NT2/D1 (cell line): Measurements from ENCODE around the gene DENND6B.
A peak's percentile ranks its signal among the peaks of the same experiment; 100 is the strongest.

Experiments used
- DNase-seq: peaks from one replicate; pipeline ENCODE4 v3.0.0-alpha.2; 2011; ENCODE audit warnings: low read depth, low spot score
- H3K27me3 ChIP-seq: 2 replicates; pipeline ENCODE4 v1.6.0; 2011; ENCODE audit warnings: mild to moderate bottlenecking; ENCODE audit not compliant: insufficient read length, insufficient read depth
- H3K36me3 ChIP-seq: 2 replicates; pipeline ENCODE4 v1.6.1; 2011; ENCODE audit warnings: mild to moderate bottlenecking, low read length, mixed read lengths; ENCODE audit not compliant: insufficient read depth, insufficient read length
- H3K4me1 ChIP-seq: 2 replicates; pipeline ENCODE4 v1.5.1; 2011; ENCODE audit not compliant: insufficient read depth, insufficient read length
- H3K4me3 ChIP-seq: 2 replicates; pipeline ENCODE4 v1.5.1; 2011; ENCODE audit warnings: low read depth; ENCODE audit not compliant: insufficient read length
- H3K9ac ChIP-seq: 2 replicates; pipeline ENCODE4 v1.6.0; 2011; ENCODE audit warnings: low read depth; ENCODE audit not compliant: insufficient read length
- H3K9me3 ChIP-seq: 2 replicates; pipeline ENCODE4 v1.5.1; 2011; ENCODE audit warnings: mild to moderate bottlenecking, low read length; ENCODE audit not compliant: insufficient read depth
- SUZ12 ChIP-seq: IDR thresholded peaks from 2 replicates; pipeline ENCODE4 v1.6.1; 2011; ENCODE audit not compliant: insufficient read length, insufficient read depth; ENCODE audit errors: extremely low read depth
- YY1 ChIP-seq: IDR thresholded peaks from 2 replicates; pipeline ENCODE4 v1.6.1; 2011; ENCODE audit not compliant: insufficient read length, insufficient read depth
- ZNF274 ChIP-seq: IDR thresholded peaks from 2 replicates; pipeline ENCODE4 v1.6.1; 2011; ENCODE audit warnings: mild to moderate bottlenecking, low read depth, low read length

The DENND6B gene

GRCh38 chr22:50346470-50346869, 19.7 kb upstream of the DENND6B start:
- no peaks in the 10 kb centered on the region for H3K4me1 ChIP-seq
- TF ChIP-seq YY1: no peak
- no peak for TF ChIP-seq SUZ12
- no peak for TF ChIP-seq ZNF274
- H3K27me3 ChIP-seq: no peaks in the 10 kb centered on the region
- H3K9me3 ChIP-seq: no peaks in the 10 kb centered on the region
- no peak overlapping the region for H3K4me3 ChIP-seq
- no peak for DNase-seq
- H3K9ac ChIP-seq: no peak overlapping the region
- peaks cover 23% of the 10 kb centered on the region for H3K36me3 ChIP-seq

- H3K4me1 ChIP-seq: peaks cover 10% of the 10 kb centered on the region
- no peak for TF ChIP-seq YY1
- no peak for TF ChIP-seq ZNF274
These were observed 16.7 kb upstream of the DENND6B start for GRCh38 chr22:50343541-50343935.

GRCh38 chr22:50342651-50343540, 16.1 kb upstream of the DENND6B start, which contains the start of gene PPP6R2:
PPP6R2 (plus strand) TSS chr22:50343327; CDS start chr22:50393909, 50,582 bp downstream.
- peaks cover 12% of the 10 kb centered on the region for H3K36me3 ChIP-seq
- H3K27me3 ChIP-seq: peaks cover 3% of the 10 kb centered on the region
- no peak for DNase-seq
- H3K4me1 ChIP-seq: peaks cover 10% of the 10 kb centered on the region
- peaks cover 5% of the 10 kb centered on the region; the same call in 1 of the 2 replicates for H3K9me3 ChIP-seq
- H3K4me3 ChIP-seq: peak within 1 kb of the TSS; percentile 74
- TF ChIP-seq SUZ12 (no peak), ZNF274 (no peak), YY1 (no peak)
- peak within 1 kb of the TSS; percentile 92 for H3K9ac ChIP-seq

More at GRCh38 chr22:50343541-50343935, 16.7 kb upstream of the DENND6B start:
- peaks cover 3% of the 10 kb centered on the region; the same call in 1 of the 2 replicates for H3K9me3 ChIP-seq
- peak overlapping the region; percentile 92 for H3K9ac ChIP-seq
- peaks cover 3% of the 10 kb centered on the region for H3K27me3 ChIP-seq
- peaks cover 18% of the 10 kb centered on the region for H3K36me3 ChIP-seq
- peak overlapping the region; percentile 74 for H3K4me3 ChIP-seq
- no peak for DNase-seq

GRCh38 chr22:50341977-50342650, 15.3 kb upstream of the DENND6B start:
- Histone ChIP-seq H3K4me3 (peak overlapping the region; percentile 65), H3K9ac (peak overlapping the region; percentile 85), H3K27me3 (peaks cover 3% of the 10 kb centered on the region), H3K4me1 (peaks cover 11% of the 10 kb centered on the region), H3K9me3 (peaks cover 5% of the 10 kb centered on the region; the same call in 1 of the 2 replicates), H3K36me3 (peaks cover 7% of the 10 kb centered on the region)
- no peak for TF ChIP-seq SUZ12
- TF ChIP-seq ZNF274: no peak
- no peak for TF ChIP-seq YY1
- DNase-seq: peak; percentile 52

GRCh38 chr22:50339945-50340879, 13.4 kb upstream of the DENND6B start:
- no peaks in the 10 kb centered on the region for H3K36me3 ChIP-seq
- peaks cover 3% of the 10 kb centered on the region for H3K27me3 ChIP-seq
- DNase-seq: no peak
- no peak overlapping the region for H3K9ac ChIP-seq
- TF ChIP-seq ZNF274: no peak
- no peak for TF ChIP-seq SUZ12
- no peak for TF ChIP-seq YY1
- no peak overlapping the region for H3K4me3 ChIP-seq
- H3K9me3 ChIP-seq: peaks cover 5% of the 10 kb centered on the region; the same call in 1 of the 2 replicates
- peaks cover 12% of the 10 kb centered on the region for H3K4me1 ChIP-seq

GRCh38 chr22:50338860-50339462, 12.1 kb upstream of the DENND6B start:
- no peak overlapping the region for H3K9ac ChIP-seq
- no peak for TF ChIP-seq SUZ12
- TF ChIP-seq ZNF274: no peak
- TF ChIP-seq YY1: no peak
- peaks cover 3% of the 10 kb centered on the region for H3K27me3 ChIP-seq
- no peak for DNase-seq
- H3K4me1 ChIP-seq: peaks cover 12% of the 10 kb centered on the region
- H3K9me3 ChIP-seq: peaks cover 5% of the 10 kb centered on the region; the same call in 1 of the 2 replicates
- no peak overlapping the region for H3K4me3 ChIP-seq
- no peaks in the 10 kb centered on the region for H3K36me3 ChIP-seq
